DOHH2 (cell line): Measurements from ENCODE around the gene BAIAP2L1.

Experiments used
- H3F3A ChIP-seq: fragments of 200-600 bp; sonication (generic), shearing (Covaris generic); 2 replicates; pipeline ENCODE4 v1.6.0; 2016; ENCODE audit warnings: antibody characterized with exemption, mild to moderate bottlenecking; ENCODE audit not compliant: control insufficient read depth, insufficient read depth
- H3K27ac ChIP-seq: fragments of 200-600 bp; sonication (generic); 2 replicates; pipeline ENCODE4 v1.5.1; 2014; ENCODE audit warnings: low read depth, mild to moderate bottlenecking, low read length, moderate library complexity
- H3K27me3 ChIP-seq: fragments of 200-600 bp; sonication (generic); 2 replicates; pipeline ENCODE4 v1.6.1; 2014; ENCODE audit warnings: mild to moderate bottlenecking, low read length, mixed read lengths; ENCODE audit not compliant: control insufficient read depth
- H3K36me3 ChIP-seq: fragments of 200-600 bp; sonication (generic); 2 replicates; pipeline ENCODE4 v1.6.1; 2014; ENCODE audit warnings: mild to moderate bottlenecking, low read length, moderate library complexity, mixed read lengths; ENCODE audit not compliant: control insufficient read depth
- H3K4me1 ChIP-seq: fragments of 200-600 bp; sonication (generic); 2 replicates; pipeline ENCODE4 v1.6.1; 2014; ENCODE audit warnings: mild to moderate bottlenecking, low read length, mixed read lengths; ENCODE audit not compliant: control insufficient read depth
- H3K4me2 ChIP-seq: fragments of 200-600 bp; sonication (generic); 2 replicates; pipeline ENCODE4 v1.6.0; 2014; ENCODE audit warnings: mild to moderate bottlenecking, low read length, moderate library complexity
- H3K4me3 ChIP-seq: fragments of 200-600 bp; sonication (generic); 2 replicates; pipeline ENCODE4 v1.5.1; 2014; ENCODE audit warnings: mild to moderate bottlenecking, low read length, mixed read lengths
- H3K79me2 ChIP-seq: fragments of 200-600 bp; sonication (generic); 2 replicates; pipeline ENCODE4 v1.6.1; 2014; ENCODE audit warnings: mild to moderate bottlenecking, low read length, mixed read lengths; ENCODE audit not compliant: control insufficient read depth
- H3K9me2 ChIP-seq: fragments of 200-600 bp; sonication (generic); replicated peaks from 2 replicates; pipeline ENCODE4 v1.6.1; 2014; ENCODE audit warnings: mild to moderate bottlenecking, low read length, mixed read lengths; ENCODE audit not compliant: control insufficient read depth
- H3K9me3 ChIP-seq: fragments of 200-600 bp; sonication (generic); 2 replicates; pipeline ENCODE4 v1.6.1; 2014; ENCODE audit warnings: antibody characterized with exemption, low read length, mixed read lengths; ENCODE audit not compliant: control insufficient read depth, insufficient read depth
- H4K20me1 ChIP-seq: fragments of 200-600 bp; sonication (generic); 2 replicates; pipeline ENCODE4 v1.6.0; 2014; ENCODE audit warnings: low read depth, mild to moderate bottlenecking, antibody characterized with exemption, low read length, moderate library complexity; ENCODE audit not compliant: control insufficient read depth, insufficient read depth
- EZH2phosphoT487 ChIP-seq: fragments of 200-600 bp; sonication (generic); IDR thresholded peaks from 2 replicates; pipeline ENCODE4 v1.6.1; 2017; ENCODE audit warnings: borderline replicate concordance, mild to moderate bottlenecking, antibody characterized with exemption, low read length, moderate library complexity, mixed read lengths
- TF ChIP-seq, protein P1 (sequence below): fragments of 200-600 bp; sonication (generic); IDR thresholded peaks from one replicate; pipeline ENCODE4 v1.5.1; 2014; ENCODE audit warnings: antibody characterized with exemption, mild to moderate bottlenecking, low read depth, low read length; ENCODE audit not compliant: poor library complexity, severe bottlenecking

The BAIAP2L1 gene

DNA sequence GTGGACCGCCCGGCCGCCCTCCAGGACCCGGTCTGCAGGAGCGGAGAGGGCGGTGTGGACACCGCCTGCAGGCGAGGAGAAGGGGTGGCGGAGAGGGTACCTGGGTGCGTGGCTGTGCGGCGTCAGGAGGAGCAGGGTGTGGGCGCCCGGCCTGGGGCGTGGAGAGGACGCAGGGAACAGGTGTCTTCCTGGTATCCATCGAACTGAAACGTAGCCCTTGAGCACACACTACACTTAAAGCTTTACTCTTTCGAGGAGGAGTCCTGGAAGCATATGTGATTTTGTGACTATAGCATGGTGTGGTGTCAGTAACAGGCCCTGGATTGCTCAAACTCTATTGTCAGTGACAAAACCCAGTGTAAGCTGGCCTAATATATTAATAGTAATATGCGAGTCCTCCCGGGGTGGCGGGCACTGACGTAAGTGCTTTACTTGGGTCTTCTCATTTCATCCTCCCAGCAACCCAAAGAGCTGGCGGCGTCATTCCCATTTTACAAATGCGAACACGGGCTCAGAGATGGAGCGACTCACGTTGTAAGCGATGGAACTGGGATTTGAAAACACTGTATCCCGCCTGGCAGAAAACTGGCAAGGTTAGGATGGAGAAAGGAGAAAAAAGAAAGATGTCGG, 148.3 kb downstream of the BAIAP2L1 start:
- no peaks in the 10 kb centered on the region for H4K20me1 ChIP-seq
- TF ChIP-seq, protein P1, sequence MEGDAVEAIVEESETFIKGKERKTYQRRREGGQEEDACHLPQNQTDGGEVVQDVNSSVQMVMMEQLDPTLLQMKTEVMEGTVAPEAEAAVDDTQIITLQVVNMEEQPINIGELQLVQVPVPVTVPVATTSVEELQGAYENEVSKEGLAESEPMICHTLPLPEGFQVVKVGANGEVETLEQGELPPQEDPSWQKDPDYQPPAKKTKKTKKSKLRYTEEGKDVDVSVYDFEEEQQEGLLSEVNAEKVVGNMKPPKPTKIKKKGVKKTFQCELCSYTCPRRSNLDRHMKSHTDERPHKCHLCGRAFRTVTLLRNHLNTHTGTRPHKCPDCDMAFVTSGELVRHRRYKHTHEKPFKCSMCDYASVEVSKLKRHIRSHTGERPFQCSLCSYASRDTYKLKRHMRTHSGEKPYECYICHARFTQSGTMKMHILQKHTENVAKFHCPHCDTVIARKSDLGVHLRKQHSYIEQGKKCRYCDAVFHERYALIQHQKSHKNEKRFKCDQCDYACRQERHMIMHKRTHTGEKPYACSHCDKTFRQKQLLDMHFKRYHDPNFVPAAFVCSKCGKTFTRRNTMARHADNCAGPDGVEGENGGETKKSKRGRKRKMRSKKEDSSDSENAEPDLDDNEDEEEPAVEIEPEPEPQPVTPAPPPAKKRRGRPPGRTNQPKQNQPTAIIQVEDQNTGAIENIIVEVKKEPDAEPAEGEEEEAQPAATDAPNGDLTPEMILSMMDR, result no peak
- no peak for TF ChIP-seq EZH2phosphoT487
- no peaks in the 10 kb centered on the region for H3K9me2 ChIP-seq
- H3K27me3 ChIP-seq, result no peaks in the 10 kb centered on the region
- peak overlapping the region; percentile 86 for H3K4me3 ChIP-seq
- no peak overlapping the region for H3K27ac ChIP-seq
- peak overlapping the region; percentile 96 for H3K4me2 ChIP-seq
- no peaks in the 10 kb centered on the region for H3K9me3 ChIP-seq
- peaks cover 42% of the 10 kb centered on the region for H3K4me1 ChIP-seq
- H3K79me2 ChIP-seq, result peaks cover 11% of the 10 kb centered on the region
- H3K36me3 ChIP-seq, result peaks cover 2% of the 10 kb centered on the region; the same call in 1 of the 2 replicates
- H3F3A ChIP-seq, result peaks cover 16% of the 10 kb centered on the region

DNA sequence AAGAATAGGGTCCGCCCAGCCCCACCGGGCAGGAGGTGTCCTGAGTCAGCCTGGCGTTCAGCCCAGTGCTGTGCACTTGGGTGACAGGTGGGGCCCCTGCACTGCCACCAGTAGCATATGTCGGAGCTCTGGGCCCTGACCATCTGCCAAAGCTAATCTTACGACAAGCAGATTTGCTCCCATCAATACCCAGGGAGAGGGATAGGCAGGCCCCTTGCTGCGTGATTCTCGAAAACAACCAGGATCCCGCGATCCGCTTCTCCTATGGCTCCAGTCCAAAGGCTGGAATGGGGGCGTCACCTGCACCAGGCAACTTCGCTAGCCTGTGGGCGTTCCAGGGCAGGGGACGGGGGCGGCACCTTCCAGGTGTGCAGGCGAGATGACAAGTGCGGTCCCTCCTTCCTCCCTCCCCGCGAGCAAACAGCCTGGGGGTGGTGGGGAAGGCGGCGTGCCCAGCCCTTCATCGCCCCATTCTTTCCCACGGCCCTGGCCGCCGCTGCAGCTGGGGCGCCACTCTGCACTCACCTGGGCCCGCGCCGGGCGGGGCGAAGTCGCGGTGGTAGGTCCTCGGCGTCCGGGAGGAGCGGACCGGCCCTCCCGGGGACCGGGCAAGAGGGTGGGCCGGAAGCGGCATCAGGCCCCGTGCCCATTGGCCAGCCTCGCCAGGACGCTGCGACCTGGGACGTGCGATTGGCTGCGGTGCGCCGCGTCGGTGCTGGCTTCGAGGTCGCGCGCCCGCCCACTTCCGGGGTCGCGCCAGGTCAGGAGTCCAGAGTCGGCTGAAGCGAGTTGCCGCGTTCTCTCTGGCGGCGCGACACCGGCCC, 149.1 kb downstream of the BAIAP2L1 start, which contains the start of gene TECPR1:
Gene TECPR1, minus strand, starts transcription at position 632 of the 824 bp plus-strand sequence. CDS start 6,086 bp downstream, outside the sequence.
- peak within 1 kb of the TSS; percentile 96 for H3K4me2 ChIP-seq
- peaks cover 11% of the 10 kb centered on the region for H3K79me2 ChIP-seq
- H3K27ac ChIP-seq, result peak within 1 kb of the TSS; percentile 81
- H3K9me2 ChIP-seq, result no peaks in the 10 kb centered on the region
- no peaks in the 10 kb centered on the region for H3K9me3 ChIP-seq
- peaks cover 2% of the 10 kb centered on the region; the same call in 1 of the 2 replicates for H3K36me3 ChIP-seq
- no peaks in the 10 kb centered on the region for H4K20me1 ChIP-seq
- peaks cover 42% of the 10 kb centered on the region for H3K4me1 ChIP-seq
- H3K27me3 ChIP-seq, result no peaks in the 10 kb centered on the region
- peaks cover 16% of the 10 kb centered on the region for H3F3A ChIP-seq
- peak within 1 kb of the TSS; percentile 86 for H3K4me3 ChIP-seq
- TF ChIP-seq, protein P1, result no peak
- TF ChIP-seq EZH2phosphoT487, result no peak

DNA sequence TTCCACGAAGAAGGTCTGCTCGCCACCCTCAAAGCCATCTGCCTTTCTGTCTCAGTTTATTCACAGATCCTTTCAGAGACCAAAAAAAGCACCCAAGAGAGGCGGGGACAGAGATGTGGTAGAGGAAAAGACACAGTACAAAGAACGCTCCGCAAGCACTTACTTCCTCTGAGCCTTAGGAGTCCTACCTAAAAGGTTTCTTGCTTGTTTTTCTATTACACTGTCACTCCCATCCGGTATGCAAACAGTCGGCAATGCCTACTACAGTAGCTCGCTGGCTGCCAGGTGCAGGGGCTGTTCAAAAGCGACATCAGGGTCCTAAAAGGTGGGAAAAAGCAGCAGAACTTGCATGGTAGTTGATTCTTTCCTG, 149.7 kb downstream of the BAIAP2L1 start:
- H3F3A ChIP-seq, result peaks cover 16% of the 10 kb centered on the region
- H3K4me3 ChIP-seq, result peak overlapping the region; percentile 86
- peaks cover 11% of the 10 kb centered on the region for H3K79me2 ChIP-seq
- TF ChIP-seq EZH2phosphoT487, result no peak
- TF ChIP-seq, protein P1, result no peak
- H3K9me3 ChIP-seq, result no peaks in the 10 kb centered on the region
- H3K27ac ChIP-seq, result peak overlapping the region; percentile 81
- peak overlapping the region; percentile 96 for H3K4me2 ChIP-seq
- no peaks in the 10 kb centered on the region for H3K27me3 ChIP-seq
- no peaks in the 10 kb centered on the region for H3K9me2 ChIP-seq
- peaks cover 42% of the 10 kb centered on the region for H3K4me1 ChIP-seq
- H3K36me3 ChIP-seq, result peaks cover 2% of the 10 kb centered on the region; the same call in 1 of the 2 replicates
- H4K20me1 ChIP-seq, result no peaks in the 10 kb centered on the region
